Activated T-cell treated with anti-CD3 and anti-CD28 coated beads, Interleukin-2, amount 50 U/mL, for 1 hour (primary cell): ENCODE measurements around the gene CHCHD6.
A peak's percentile ranks its signal among the peaks of the same experiment; 100 is the strongest.

ENCODE experiments used
- DNase-seq: peaks from one replicate; pipeline ENCODE4 v3.0.0-alpha.2; 2020

The CHCHD6 gene

GRCh38 chr3:126668450-126669401 lies 35.3 kb upstream of the CHCHD6 start:
- no peak for DNase-seq

GRCh38 chr3:126671521-126671920 lies 32.5 kb upstream of the CHCHD6 start:
- no peak for DNase-seq

DNA sequence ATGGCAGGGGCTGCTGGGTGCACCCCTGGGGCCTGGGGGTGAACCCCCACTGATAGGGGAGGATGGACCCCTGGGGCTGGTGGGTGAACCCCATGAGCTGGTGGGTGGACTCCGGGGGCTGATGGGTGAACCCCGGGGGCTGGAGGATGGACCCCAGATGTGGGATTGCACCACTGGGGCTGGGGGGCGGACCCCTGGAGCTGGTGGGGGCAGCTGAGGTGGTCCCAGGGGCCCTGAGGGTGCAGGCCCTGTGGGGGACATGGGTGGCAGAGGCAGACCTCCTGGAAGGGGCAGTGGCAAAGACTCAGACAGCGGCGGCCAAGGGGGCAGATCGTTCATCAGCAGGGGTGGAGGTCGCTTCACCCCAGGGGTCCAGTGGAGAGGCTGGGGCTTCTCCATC lies 31.7 kb upstream of the CHCHD6 start:
- DNase-seq = no peak

DNA sequence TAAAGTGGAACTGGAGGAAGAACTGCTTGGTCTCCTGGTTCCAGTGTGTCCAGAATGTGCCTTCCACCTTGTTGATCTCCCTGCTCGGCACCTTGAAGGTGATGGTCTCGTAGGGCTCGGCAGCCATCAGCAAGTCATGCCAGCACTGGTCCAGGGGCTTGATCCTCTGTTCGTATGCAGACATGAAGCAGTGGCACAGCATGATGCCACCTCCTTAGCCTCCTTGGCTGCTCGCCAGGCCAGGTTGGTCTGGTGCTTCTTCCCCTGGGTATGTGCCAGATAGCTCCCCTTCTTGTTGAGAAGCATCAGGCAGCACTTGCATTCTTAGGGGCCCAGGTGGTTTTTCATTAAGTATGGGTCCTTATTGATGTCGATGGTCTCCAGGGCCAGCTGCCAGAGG lies 31.3 kb upstream of the CHCHD6 start:
- no peak for DNase-seq

GRCh38 chr3:126676919-126677705 lies 26.9 kb upstream of the CHCHD6 start:
- no peak for DNase-seq

- no peak for DNase-seq
Measured at GRCh38 chr3:126677862-126678503, 26.1 kb upstream of the CHCHD6 start.

DNA sequence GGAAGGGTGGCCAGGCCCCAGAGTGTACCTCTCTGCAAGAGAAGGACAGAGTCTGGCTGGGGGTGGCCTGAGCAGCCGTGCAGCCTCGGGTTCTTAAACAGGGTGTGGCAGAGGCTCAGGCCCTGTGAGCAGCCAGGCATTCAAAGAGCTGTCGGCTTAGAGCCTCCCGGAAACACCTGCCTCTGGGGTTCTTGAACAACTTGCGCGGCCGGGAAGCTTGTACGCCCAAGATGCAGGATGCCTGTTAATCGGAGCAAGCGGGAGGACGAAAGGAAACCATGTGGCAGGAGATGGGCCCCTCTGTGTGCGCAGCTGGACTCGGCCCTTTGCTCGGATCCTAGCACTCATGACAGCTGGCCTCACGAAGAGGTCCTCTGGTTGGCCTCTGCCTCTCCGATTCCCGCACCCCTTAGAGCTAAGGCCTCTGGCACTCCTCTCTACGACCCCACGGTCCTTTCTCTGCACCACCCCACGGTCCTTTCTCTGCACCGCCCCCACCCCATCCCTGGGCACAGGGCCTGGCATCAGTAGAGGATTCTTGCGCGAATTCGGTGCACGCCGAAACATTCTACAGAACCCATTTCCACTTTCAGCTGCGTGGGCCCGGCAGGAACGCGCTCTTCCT lies 25.2 kb upstream of the CHCHD6 start:
- DNase-seq = no peak

DNA sequence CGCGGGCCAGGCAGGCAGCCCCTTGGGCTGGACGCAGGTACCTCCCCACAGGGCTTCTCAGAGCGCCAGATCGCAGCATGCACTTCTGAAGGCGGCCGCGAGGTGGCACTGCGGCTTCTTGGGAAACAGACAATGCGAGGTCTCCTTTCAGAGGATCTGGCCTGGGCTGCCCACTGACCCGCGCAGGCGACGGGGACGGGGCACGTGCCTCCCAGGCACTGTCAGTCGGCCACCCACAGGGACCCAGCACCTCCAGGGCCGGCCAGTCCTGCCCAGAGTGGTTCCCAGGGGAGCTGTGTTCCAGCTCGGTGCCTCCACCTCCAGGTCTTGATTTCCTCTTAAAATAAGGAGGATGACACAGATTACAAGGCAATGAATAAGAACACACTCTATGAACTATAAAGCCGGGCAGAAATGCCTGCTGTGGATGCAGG lies 24.7 kb upstream of the CHCHD6 start:
- DNase-seq = peak; percentile 82

GRCh38 chr3:126679831-126680666 lies 24.0 kb upstream of the CHCHD6 start:
- no peak for DNase-seq

- DNase-seq = no peak
Measured at GRCh38 chr3:126680667-126681055, 23.4 kb upstream of the CHCHD6 start.

GRCh38 chr3:126682009-126682408 lies 22.0 kb upstream of the CHCHD6 start:
- DNase-seq = no peak

GRCh38 chr3:126683069-126683468 lies 21.0 kb upstream of the CHCHD6 start:
- no peak for DNase-seq

GRCh38 chr3:126684218-126684751 lies 19.8 kb upstream of the CHCHD6 start:
- no peak for DNase-seq

DNA sequence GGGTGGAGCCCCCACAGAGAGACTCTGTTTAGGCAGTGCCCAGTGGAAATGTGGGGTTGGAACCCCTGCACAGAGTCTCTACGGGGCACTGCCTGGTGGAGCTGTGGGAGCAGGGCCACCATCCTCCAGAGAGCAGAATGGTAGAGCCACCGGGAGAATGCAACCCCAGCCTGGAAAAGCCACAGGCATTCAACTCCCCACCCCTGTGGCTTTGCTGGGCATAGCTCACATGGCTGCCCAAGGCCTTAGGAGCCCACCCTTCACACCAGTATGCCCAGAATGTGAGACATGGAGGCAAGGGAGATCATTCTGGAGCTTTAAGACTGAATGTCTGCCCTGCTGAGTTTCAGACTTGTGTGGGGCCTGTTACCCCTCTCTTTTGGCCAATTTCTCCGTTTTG lies 19.0 kb upstream of the CHCHD6 start:
- no peak for DNase-seq

DNA sequence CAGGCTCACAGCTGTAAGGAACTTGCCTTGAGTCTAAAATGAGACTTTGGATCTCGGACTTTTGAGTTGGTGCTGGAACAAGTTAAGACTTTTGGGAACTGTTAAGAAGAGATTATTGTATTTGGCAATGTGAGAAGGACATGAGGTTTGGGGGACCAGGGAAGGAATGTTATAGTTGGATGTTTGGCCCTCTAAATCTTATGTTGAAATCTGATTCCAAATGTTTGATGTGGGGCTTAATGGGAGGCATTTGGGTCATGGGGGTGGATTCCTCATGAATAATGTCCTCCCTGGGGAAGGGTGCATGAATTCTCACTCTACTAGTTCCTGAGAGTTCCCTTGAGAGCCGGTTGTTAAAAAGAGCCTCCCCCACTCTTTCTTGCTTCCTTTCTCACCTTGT lies 18.5 kb upstream of the CHCHD6 start:
- DNase-seq = no peak

DNA sequence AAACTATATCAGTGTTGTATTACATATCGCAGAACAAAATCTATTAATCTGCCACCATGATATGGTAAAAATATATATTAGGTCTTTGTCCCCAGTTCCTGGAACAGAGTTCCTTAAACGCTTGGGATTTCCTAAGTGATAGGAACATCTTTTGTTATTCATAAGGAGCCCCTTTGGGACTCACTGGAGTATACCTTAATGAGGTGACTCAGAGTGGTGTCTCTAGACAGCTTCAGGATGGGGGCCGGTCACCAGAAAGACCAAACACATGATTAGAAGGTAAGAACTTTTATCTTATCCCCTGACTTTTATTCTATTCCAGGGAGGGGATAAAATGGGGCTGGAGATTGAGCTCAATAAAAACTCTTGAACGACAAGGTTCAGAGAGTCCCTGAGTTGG lies 12.3 kb upstream of the CHCHD6 start:
- DNase-seq = no peak

DNA sequence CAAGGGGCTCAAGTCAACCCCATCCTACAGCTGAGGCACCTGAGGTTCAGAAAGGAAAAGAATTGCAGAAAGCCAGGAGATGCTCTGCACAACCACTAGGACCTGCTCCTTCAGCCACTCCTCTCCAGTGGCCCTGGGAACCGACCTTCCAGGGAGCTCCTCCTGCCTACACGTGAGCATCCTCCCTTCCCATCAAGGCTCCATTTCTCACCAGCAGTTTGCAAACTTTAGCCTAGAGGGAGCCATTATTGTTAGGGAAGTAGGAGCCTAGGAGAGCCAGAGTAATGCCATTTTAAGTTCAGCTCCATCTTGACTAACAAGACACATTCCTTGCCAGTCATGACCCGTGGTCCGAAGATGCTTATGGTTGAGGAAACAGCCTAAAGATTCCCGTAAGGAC lies 11.2 kb upstream of the CHCHD6 start:
- no peak for DNase-seq

DNA sequence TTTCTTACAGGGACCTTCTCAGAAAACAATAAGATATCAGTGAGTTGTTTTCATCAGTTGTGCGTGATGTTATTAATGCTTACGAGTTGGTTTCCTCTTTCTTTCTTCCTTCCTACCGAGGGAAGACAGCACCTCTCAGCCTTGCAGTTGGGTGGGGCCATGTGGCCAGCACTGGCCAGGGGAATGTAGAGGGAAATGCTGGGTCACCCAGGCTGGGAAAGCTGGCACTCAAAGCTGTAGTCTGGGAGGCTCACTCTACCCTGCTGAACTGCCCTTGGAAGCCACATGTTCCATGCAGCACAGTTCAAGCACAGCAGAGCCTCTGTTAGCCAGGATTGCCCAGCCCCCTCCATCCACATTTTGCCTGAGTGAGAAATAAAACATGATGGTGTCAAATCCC lies 10.1 kb upstream of the CHCHD6 start:
- DNase-seq = no peak

DNA sequence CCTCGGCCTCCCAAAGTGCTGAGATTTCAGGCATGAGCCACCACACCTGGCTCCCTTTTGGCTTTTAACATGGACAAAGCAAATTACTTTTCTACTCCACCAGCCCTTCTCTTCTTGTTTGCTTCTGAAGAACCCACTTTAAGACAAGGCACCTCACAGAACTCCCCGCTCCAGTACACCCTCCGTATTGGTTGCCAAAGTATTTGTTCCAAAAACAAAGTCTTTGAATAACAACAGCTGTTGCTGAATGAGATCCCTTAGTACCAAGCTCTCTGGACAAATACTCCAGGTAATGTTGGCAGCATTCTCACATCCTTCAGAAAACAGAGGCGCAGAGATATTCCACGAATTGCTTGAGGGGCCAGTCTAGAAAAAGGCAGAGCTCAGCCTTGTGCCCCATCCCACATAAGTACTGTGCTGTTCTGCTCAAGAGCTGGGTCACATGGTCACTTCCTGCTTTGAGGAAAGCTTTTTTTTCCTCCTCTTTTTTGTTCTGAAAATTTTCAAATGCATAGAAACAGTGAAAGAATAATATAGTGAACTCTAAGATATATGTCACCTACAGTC lies 7.3 kb upstream of the CHCHD6 start:
- no peak for DNase-seq

GRCh38 chr3:126699011-126699410 lies 5.0 kb upstream of the CHCHD6 start:
- DNase-seq = no peak

DNA sequence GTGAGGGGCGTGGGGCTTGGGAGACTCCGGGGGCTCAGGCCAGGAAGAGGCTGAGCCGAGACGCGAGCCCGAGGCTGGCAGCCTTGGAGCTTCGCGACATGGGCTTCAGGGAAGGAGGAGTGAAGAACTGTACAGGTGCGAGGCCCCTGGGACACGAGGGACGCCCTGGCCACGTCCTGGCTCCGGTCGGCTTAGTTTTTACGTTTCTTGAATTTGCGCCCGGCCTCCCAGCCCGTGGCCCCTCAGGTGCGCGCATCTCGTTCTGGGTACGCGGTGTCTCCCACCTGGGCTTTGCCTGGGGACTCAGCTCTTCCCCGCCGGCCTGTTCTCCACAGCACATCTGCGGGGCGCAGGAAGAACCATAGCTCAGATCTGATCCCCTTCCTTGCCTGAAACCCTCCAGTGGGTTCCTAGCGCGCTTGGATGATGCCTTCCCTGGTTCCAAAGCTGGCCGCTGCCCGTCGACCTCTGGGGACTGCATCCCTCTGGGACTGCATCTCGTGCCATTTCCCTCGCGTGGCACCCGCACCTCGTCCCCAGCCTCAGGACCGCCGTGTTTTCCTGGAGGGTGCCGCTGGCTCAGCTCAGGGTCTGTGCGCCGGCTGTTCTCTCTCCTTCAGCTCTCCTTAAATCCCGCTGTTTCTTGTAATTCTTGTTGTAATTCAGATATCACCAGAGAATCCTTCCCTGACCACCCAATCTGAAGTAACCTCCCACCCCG lies 614 bp downstream of the CHCHD6 start:
- no peak for DNase-seq
